Naive thymus-derived CD8-positive, alpha-beta T cell (primary cell): Measurements from ENCODE around the gene DMGDH. TPM values are rescaled to one million over a fixed set of nuclear protein-coding genes. Genes with fewer than 3 reads are reported as not detected.

ENCODE experiments used
- ATAC-seq, 2 donors: fragments of 150-1000 bp; cut with Tn5 transposase in 1 of 2; sonication (Bioruptor Pico), chemical (Tn5 transposase) in 1 of 2; 1 replicate in 1 of 2; 2 replicates in 1 of 2; pipeline ENCODE4 v1.10.0; 2021; ENCODE audit warnings: mild to moderate bottlenecking in 2 of 2, moderate library complexity in 2 of 2
- POLR2A ChIA-PET: fragments of 350-600 bp; sonication (Branson Sonifier 250); formaldehyde crosslinking; loops from one replicate; lab custom pipeline; 2021; ENCODE audit warnings: antibody characterized with exemption; lab: Charles Lee
- DNase-seq, 10 donors: peaks; one replicate each; pipeline versions ENCODE4 v3.0.0 to v3.0.0-alpha.2; 2020 to 2022
- H3K27ac Mint-ChIP-seq, 10 donors: one replicate each; pipeline ENCODE4 v1.8.0; 2020 to 2022; ENCODE audit warnings: mild to moderate bottlenecking in 10 of 10, mixed read lengths in 10 of 10, moderate library complexity in 4 of 10, inconsistent platforms in 1 of 10
- H3K27me3 Mint-ChIP-seq, 5 donors: one replicate each; pipeline ENCODE4 v1.8.0; 2021 to 2022; ENCODE audit warnings: mixed read lengths in 5 of 5
- H3K36me3 Mint-ChIP-seq, 3 donors: one replicate each; pipeline ENCODE4 v1.8.0; 2020 to 2022; ENCODE audit warnings: mixed read lengths in 3 of 3, mild to moderate bottlenecking in 2 of 3, inconsistent platforms in 1 of 3
- H3K4me1 Mint-ChIP-seq, 4 donors: one replicate each; pipeline ENCODE4 v1.8.0; 2021 to 2022; ENCODE audit warnings: mixed read lengths in 4 of 4
- H3K4me3 Mint-ChIP-seq, 10 donors: one replicate each; pipeline ENCODE4 v1.8.0; 2020 to 2022; ENCODE audit warnings: mild to moderate bottlenecking in 10 of 10, mixed read lengths in 10 of 10, moderate library complexity in 6 of 10, inconsistent platforms in 1 of 10
- H3K9me3 Mint-ChIP-seq, 9 donors: one replicate each; pipeline ENCODE4 v1.8.0; 2020 to 2022; ENCODE audit warnings: mixed read lengths in 9 of 9, mild to moderate bottlenecking in 3 of 9, inconsistent platforms in 1 of 9, moderate library complexity in 1 of 9
- polyA plus RNA-seq, 3 donors: library from polyadenylated mRNA; unstranded; fragments of 300-500 nt; fragmentation: Illumina TruSeq; gene quantifications; one replicate each; pipeline ENCODE4 v1.2.3, GENCODE V29; 2021
- total RNA-seq, 8 experiments: library from RNA in 2 of 8; stranded (reverse) in 2 of 8; gene quantifications; one replicate each; pipeline ENCODE4 v1.2.3 and lab custom pipeline; 2021 to 2026

Gene DMGDH
- total and polyA plus RNA-seq, 5 experiments from 2014 or later, result 0.12 to 0.99 (median 0.23) TPM; not detected in 2

GRCh38 chr5:79091064-79091463 lies 21.6 kb upstream of the DMGDH start:
- Mint-ChIP-seq H3K27me3 (peaks cover 0 to 13% (median 4%) of the 10 kb centered on the region in 5 donors), H3K4me1 (no peaks in the 10 kb centered on the region), H3K27ac (no peak overlapping the region), H3K9me3 (peaks cover 0 to 4% (median 0%) of the 10 kb centered on the region in 9 donors), H3K4me3 (no peak overlapping the region), H3K36me3 (no peaks in the 10 kb centered on the region)
- DNase-seq (no peak), ATAC-seq (no peak)
- POLR2A ChIA-PET, result no interaction called here

- H3K4me1 Mint-ChIP-seq, result no peaks in the 10 kb centered on the region
- H3K4me3 Mint-ChIP-seq, result no peak overlapping the region
- H3K9me3 Mint-ChIP-seq, result no peaks in the 10 kb centered on the region
- DNase-seq (no peak), ATAC-seq (no peak)
- H3K27ac Mint-ChIP-seq, result no peak overlapping the region
- POLR2A ChIA-PET, result no interaction called here
- H3K36me3 Mint-ChIP-seq, result no peaks in the 10 kb centered on the region
- peaks cover 0 to 11% (median 2%) of the 10 kb centered on the region in 5 donors for H3K27me3 Mint-ChIP-seq
These were observed 19.0 kb upstream of the DMGDH start for GRCh38 chr5:79088507-79088906.

DNA sequence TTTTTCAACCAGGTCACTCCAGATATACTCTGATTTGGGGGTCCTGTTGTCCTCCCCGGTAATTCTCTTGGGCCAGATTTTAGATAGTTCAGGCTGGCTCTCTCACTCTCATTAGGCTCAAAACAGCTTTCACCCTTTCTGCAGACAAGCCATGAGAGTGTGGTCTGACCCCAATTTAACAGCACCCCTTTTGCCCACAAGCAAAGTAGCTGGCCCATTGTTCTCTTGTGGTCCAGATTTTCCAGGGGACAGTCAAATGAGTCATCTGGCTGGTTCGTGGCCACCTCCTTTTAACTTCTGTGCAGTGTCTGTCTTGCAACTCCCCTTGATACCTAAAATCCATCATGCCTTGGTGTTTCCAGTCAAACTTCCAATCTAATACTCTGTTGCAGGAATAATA lies 16.6 kb upstream of the DMGDH start:
- Mint-ChIP-seq H3K4me3 (no peak overlapping the region), H3K36me3 (no peaks in the 10 kb centered on the region), H3K4me1 (no peaks in the 10 kb centered on the region), H3K9me3 (no peaks in the 10 kb centered on the region), H3K27me3 (peaks cover 0 to 5% (median 0%) of the 10 kb centered on the region in 5 donors), H3K27ac (no peak overlapping the region)
- ATAC-seq (no peak), DNase-seq (no peak)
- POLR2A ChIA-PET, result no interaction called here

DNA sequence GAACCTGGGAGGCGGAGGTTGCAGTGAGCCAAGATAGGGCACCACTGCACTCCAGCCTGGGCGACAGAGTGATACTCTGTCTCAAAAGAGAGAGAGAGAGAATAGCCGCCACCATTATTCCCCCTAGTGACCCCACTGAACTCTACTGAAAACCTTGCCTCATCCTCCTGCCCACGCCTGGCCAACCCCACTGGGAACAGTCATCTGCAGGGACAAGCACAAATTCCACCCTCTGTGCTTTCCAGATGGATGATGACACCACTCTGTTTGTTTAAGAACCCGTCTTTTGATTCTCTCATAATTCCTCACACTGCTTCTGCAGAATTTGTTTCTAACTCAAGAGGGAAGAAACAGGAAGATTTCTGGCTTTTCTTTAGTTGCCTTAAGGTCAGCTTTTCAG lies 12.3 kb upstream of the DMGDH start:
- ATAC-seq (no peak), DNase-seq (no peak)
- Mint-ChIP-seq H3K27ac (no peak overlapping the region), H3K36me3 (no peaks in the 10 kb centered on the region), H3K9me3 (no peaks in the 10 kb centered on the region), H3K4me1 (peaks cover 0 to 7% (median 1%) of the 10 kb centered on the region in 4 donors), H3K4me3 (no peak overlapping the region), H3K27me3 (no peaks in the 10 kb centered on the region)
- POLR2A ChIA-PET, result no interaction called here

- POLR2A ChIA-PET, result no interaction called here
- Mint-ChIP-seq H3K4me3 (no peak overlapping the region), H3K9me3 (no peaks in the 10 kb centered on the region), H3K27me3 (peaks cover 0 to 1% (median 0%) of the 10 kb centered on the region in 5 donors), H3K36me3 (no peaks in the 10 kb centered on the region), H3K4me1 (peaks cover 0 to 7% (median 1%) of the 10 kb centered on the region in 4 donors), H3K27ac (no peak overlapping the region)
- DNase-seq (no peak), ATAC-seq (no peak)
These were observed 11.3 kb upstream of the DMGDH start for GRCh38 chr5:79080804-79081203.

DNA sequence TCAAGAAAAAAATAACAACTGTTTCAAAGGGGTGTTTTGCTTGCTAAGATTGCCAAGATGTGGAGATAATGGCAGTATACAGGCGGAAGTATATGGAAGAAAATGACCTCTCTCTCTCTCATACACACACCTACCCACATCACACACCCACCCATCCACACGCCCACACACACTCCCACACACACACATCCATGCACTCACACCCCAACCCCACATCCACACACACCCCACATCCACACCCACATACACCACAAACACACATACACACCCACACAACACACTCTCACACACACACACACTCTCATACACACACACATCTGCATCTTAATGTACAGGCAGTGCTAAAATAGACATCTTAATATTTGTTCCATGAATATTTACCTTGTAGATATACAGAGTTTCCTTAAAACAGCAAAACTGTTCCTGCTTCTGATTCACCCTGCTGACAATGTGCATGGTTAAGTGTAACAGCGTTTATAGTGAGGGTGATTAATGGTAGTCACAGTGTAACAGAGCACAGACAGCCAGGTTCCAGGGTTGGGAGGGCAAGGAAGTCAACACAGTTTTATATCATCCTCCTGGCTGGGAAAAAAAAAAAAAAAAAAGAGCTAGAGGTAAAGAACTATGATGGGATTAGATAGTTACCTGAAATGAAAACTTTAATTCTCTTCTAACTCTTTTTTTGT lies 8.3 kb upstream of the DMGDH start:
- Mint-ChIP-seq H3K36me3 (no peaks in the 10 kb centered on the region), H3K4me3 (no peak overlapping the region), H3K9me3 (no peaks in the 10 kb centered on the region), H3K27me3 (peaks cover 0 to 6% (median 0%) of the 10 kb centered on the region in 5 donors), H3K4me1 (peaks cover 0 to 7% (median 1%) of the 10 kb centered on the region in 4 donors), H3K27ac (no peak overlapping the region)
- DNase-seq (no peak), ATAC-seq (no peak)
- POLR2A ChIA-PET, result no interaction called here

DNA sequence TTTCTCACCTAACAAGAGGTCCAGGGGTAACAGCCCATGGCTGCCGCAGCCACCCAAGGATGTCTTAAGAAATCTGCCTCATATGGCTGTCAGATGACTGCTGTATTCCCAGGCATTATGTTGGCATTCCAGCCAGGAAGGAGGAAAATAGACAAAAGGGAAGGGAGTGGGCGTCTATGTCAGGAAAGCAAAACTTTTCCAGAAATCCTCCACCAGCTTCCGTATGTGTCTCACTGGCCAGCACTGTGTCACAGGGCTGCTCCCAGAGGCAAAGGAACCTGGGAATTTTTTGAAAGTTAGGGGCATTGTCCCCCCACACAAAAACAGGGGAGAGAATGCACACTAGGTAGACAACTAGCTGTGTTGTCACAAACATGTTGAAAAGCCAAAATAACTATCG lies 7.3 kb upstream of the DMGDH start:
- no peak for DNase-seq
- Mint-ChIP-seq H3K4me1 (peaks cover 0 to 7% (median 1%) of the 10 kb centered on the region in 4 donors), H3K36me3 (peaks cover 0 to 4% (median 0%) of the 10 kb centered on the region in 3 donors), H3K27me3 (peaks cover 0 to 8% (median 4%) of the 10 kb centered on the region in 5 donors), H3K9me3 (no peaks in the 10 kb centered on the region), H3K4me3 (no peak overlapping the region), H3K27ac (no peak overlapping the region)
- no peak for ATAC-seq
- POLR2A ChIA-PET, result no interaction called here

DNA sequence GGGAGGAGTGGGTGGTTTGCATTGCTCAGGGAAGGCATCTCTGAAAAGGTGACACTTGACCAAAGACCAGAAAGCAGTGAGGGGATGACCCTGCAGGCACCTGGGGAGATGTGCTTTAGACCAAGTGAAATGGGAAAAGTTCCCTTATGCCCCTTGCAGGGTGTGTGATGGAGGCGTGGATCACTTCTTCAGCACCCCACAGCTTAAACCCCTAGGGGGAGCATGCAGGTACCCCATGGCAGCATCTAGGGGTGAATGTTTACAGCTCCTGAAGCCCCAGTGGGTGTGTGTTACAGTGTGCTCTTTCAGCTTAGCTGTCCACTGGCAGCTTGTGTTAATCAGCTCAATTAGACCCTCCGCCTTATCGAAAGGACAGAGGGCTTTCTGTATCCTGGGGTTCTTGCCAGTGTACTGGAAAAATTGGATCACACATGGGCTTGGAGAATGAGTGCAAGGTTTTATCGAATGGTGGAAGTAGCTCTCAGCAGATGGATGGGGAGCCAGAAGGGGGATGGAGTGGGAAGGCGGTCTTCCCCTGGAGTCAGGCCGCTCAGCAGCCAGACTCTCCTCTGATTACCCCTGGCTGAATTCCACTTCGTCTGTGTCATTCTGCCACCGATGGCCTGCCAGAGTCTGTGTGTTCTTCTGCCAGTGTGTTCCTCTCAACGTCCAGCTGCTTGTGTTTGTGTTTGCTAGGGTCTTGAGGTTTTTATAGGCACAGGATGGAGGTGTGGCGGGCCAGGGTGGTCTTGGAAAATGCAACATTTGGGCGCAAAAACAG lies 6.4 kb upstream of the DMGDH start:
- DNase-seq (no peak), ATAC-seq (no peak)
- Mint-ChIP-seq H3K27me3 (peaks cover 4 to 16% (median 11%) of the 10 kb centered on the region in 5 donors), H3K4me1 (peaks cover 0 to 7% (median 1%) of the 10 kb centered on the region in 4 donors), H3K27ac (peak overlapping the region in 1 of 10 donors; percentile 33), H3K36me3 (peaks cover 0 to 4% (median 0%) of the 10 kb centered on the region in 3 donors), H3K9me3 (no peaks in the 10 kb centered on the region), H3K4me3 (no peak overlapping the region)
- POLR2A ChIA-PET, result no interaction called here

DNA sequence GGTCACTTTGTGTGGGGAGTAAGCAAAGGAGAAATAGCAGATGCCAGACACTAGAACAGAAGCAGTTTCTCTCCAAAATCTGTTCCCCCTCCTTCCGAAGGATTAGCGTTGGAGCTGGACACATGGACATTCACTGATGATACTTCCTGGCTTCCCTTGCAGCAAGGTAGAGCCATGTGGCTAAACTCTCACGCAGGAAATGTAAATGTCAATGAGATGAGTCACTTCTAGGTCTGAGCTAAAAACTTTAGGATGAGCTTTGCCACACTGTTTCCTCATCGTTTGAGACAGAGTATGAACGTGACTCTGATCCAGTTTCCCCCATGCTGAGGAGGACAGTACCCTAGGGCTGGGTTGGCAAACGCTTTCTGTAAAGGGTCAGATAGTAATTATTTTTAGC lies 5.2 kb upstream of the DMGDH start:
- Mint-ChIP-seq H3K36me3 (peaks cover 0 to 4% (median 0%) of the 10 kb centered on the region in 3 donors), H3K4me3 (no peak overlapping the region), H3K27ac (no peak overlapping the region), H3K4me1 (peaks cover 0 to 7% (median 4%) of the 10 kb centered on the region in 4 donors), H3K9me3 (no peaks in the 10 kb centered on the region), H3K27me3 (peaks cover 4 to 27% (median 15%) of the 10 kb centered on the region in 5 donors)
- POLR2A ChIA-PET, result no interaction called here
- DNase-seq (no peak), ATAC-seq (no peak)

GRCh38 chr5:79070350-79070667 lies 835 bp upstream of the DMGDH start:
- POLR2A ChIA-PET, result no interaction called here
- H3K36me3 Mint-ChIP-seq, result peaks cover 0 to 11% (median 3%) of the 10 kb centered on the region in 3 donors
- H3K4me1 Mint-ChIP-seq, result peaks cover 0 to 6% (median 0%) of the 10 kb centered on the region in 4 donors
- ATAC-seq (no peak), DNase-seq (no peak)
- H3K27ac Mint-ChIP-seq, result no peak overlapping the region
- peaks cover 0 to 2% (median 0%) of the 10 kb centered on the region in 9 donors for H3K9me3 Mint-ChIP-seq
- no peak overlapping the region for H3K4me3 Mint-ChIP-seq
- H3K27me3 Mint-ChIP-seq, result peaks cover 18 to 42% (median 32%) of the 10 kb centered on the region in 5 donors

DNA sequence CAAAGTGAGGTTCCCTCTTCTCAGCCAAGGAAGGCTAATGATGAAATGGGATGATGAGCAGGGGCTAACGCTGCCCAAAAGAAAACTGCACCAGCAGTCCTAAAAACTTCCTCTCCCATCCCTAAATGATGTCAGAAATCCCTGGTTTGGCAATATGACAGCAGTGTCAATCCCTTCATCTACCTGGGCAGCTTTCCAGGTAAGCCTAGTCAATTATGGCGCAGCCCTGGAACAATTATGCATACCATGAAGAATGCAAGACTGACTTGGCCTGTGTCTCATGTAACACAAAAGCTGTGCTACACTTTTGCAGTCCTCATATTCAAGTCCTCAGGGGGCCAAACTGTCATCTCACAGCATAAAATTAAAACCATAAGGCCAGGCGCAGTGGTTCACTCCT lies 7.0 kb downstream of the DMGDH start:
- no peak overlapping the region for H3K27ac Mint-ChIP-seq
- H3K4me1 Mint-ChIP-seq, result no peaks in the 10 kb centered on the region
- peaks cover 0 to 2% (median 0%) of the 10 kb centered on the region in 9 donors for H3K9me3 Mint-ChIP-seq
- POLR2A ChIA-PET, result no interaction called here
- peaks cover 9 to 16% (median 13%) of the 10 kb centered on the region in 5 donors for H3K27me3 Mint-ChIP-seq
- no peak overlapping the region for H3K4me3 Mint-ChIP-seq
- H3K36me3 Mint-ChIP-seq, result peaks cover 0 to 3% (median 0%) of the 10 kb centered on the region in 3 donors
- DNase-seq (no peak), ATAC-seq (no peak)

DNA sequence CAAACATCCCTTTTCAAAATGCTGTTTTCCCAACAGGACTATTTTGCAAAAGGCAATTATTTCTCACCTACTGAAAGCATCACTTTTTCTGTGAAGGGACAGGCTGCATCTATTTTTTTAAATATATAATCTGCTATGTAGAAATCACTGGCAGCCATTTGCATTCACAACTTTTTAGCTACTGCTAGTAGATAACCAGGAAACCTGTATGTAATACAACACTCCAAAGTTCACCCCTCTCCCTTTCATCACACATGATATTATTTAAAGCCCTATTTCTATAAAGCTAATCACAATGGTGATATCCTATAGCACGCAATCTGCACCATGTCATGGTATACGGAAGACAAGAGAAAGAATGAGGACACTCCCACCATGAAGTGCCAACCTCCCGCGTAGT lies 9.8 kb downstream of the DMGDH start:
- Mint-ChIP-seq H3K9me3 (no peaks in the 10 kb centered on the region), H3K4me1 (no peaks in the 10 kb centered on the region), H3K27ac (no peak overlapping the region), H3K4me3 (no peak overlapping the region), H3K27me3 (peaks cover 7 to 13% (median 9%) of the 10 kb centered on the region in 5 donors), H3K36me3 (no peaks in the 10 kb centered on the region)
- POLR2A ChIA-PET, result no interaction called here
- DNase-seq (no peak), ATAC-seq (no peak)

DNA sequence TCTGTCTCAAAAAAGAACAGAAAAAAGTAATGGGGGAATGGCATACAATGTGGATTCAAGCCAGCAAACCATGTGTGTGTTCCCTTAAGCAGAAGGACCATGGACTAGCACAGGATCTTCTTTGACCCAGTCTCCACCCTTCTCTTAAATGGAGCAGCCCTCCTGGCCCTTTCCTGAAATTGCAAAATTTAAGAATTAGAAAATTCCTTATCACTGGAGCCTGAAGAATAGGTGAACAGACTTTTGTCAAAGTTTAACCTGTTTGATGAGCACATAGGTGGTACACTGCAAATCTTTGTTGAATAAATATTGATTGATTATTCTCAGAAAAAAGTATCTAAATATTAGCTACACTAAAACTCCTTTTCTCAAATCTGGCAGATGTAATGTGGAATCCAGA lies 12.6 kb downstream of the DMGDH start:
- no peaks in the 10 kb centered on the region for H3K4me1 Mint-ChIP-seq
- no peak overlapping the region for H3K4me3 Mint-ChIP-seq
- POLR2A ChIA-PET, result no interaction called here

More for the DNA sequence above, 12.6 kb downstream of the DMGDH start:
- ATAC-seq, result no peak
- no peak overlapping the region for H3K27ac Mint-ChIP-seq
- H3K36me3 Mint-ChIP-seq, result no peaks in the 10 kb centered on the region
- H3K9me3 Mint-ChIP-seq, result peaks cover 0 to 9% (median 0%) of the 10 kb centered on the region in 9 donors
- peaks cover under 1 to 11% (median 3%) of the 10 kb centered on the region in 5 donors for H3K27me3 Mint-ChIP-seq
- no peak for DNase-seq
